ENCODE results near the gene TREML2. TPM values are rescaled to one million over a fixed set of nuclear protein-coding genes. Genes with fewer than 3 reads are reported as not detected.

The TREML2 gene
- total and polyA plus RNA-seq, 2 experiments from 2014 or later = not detected

DNA sequence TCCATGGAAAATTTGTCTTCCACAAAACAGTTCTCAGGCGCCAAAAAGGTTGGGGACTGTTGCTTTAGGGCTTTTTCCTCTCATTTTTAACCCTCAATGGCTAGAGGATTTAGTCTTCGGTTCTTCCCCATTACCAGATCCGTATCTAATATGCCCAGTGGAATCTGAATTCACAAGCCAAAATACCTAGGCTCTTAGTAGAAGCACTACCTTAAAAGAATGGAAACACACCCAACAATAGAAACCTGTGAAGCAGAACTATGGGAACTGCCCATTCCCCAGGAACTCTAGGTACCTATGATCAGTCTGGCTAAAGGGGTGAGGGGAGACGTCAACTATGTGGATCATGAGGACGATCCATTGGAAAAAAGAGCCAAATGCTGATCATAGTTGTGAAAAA is 30.3 kb upstream of the TREML2 start:
- TF ChIP-seq EZH2phosphoT487 (IDR thresholded peaks at IDR 0.05; ENCODE audit: insufficient read depth, low read depth) (no peak), EZH2 (IDR thresholded peaks at IDR 0.05; ENCODE audit: insufficient read depth, poor library complexity, severe bottlenecking) (no peak)
- Histone ChIP-seq H3K9ac (no peak overlapping the region), H4K20me1 (ENCODE audit: insufficient read depth) (no peaks in the 10 kb centered on the region), H3F3A (ENCODE audit: insufficient read depth) (no peaks in the 10 kb centered on the region), H3K36me3 (ENCODE audit: low read depth) (no peaks in the 10 kb centered on the region), H2AFZ (no peak overlapping the region), H3K27ac (no peak overlapping the region), H3K79me2 (ENCODE audit: insufficient read depth) (no peaks in the 10 kb centered on the region), H3K4me3 (no peak overlapping the region), H3K27me3 (replicated peaks; ENCODE audit: insufficient read depth) (peaks cover 7% of the 10 kb centered on the region; the same call in 1 of the 2 replicates), H3K4me2 (ENCODE audit: unreplicated experiment) (no peak overlapping the region), H3K4me1 (ENCODE audit: insufficient read depth) (no peaks in the 10 kb centered on the region), H3K9me3 (ENCODE audit: low read depth) (no peaks in the 10 kb centered on the region), H3K9me2 (ENCODE audit: insufficient read depth) (no peaks in the 10 kb centered on the region)
- WGBS, 2 experiments (ENCODE audit: low coverage in 1 of 2, low lambda C conversion rate in 2 of 2, missing lambda C conversion rate in 2 of 2) = 42 to 48% methylated on average over 5 of the region's 5 CpGs
- no peak for DNase-seq
- in situ Hi-C loops (cut with MboI) = no loop called here

DNA sequence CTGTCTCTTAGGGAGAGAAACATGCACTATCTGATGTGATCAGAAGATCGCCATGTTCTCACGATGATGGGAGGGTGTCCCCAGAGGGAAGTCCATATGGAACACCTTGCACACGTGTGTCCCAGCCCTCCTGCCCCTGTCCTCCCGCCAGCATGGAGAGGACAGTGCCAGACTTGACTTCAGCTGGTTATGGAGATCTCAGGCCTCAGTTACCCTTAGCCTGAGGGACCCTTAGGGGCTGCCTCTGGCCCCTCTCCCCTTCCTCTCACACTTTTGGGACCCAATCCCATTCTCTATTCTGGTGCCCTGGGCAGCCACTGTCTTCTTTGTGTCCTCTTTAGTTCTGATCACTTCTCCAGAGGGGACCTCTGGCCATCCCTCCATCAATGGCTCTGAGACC is 28.8 kb upstream of the TREML2 start:
- Histone ChIP-seq H3K9ac (no peak overlapping the region), H3K27ac (no peak overlapping the region), H3K4me3 (no peak overlapping the region), H3K27me3 (replicated peaks; ENCODE audit: insufficient read depth) (peaks cover 4% of the 10 kb centered on the region; the same call in 1 of the 2 replicates), H3K9me2 (ENCODE audit: insufficient read depth) (no peaks in the 10 kb centered on the region), H3F3A (ENCODE audit: insufficient read depth) (no peaks in the 10 kb centered on the region), H3K4me2 (ENCODE audit: unreplicated experiment) (no peak overlapping the region), H3K79me2 (ENCODE audit: insufficient read depth) (no peaks in the 10 kb centered on the region), H3K36me3 (ENCODE audit: low read depth) (no peaks in the 10 kb centered on the region), H3K4me1 (ENCODE audit: insufficient read depth) (no peaks in the 10 kb centered on the region), H4K20me1 (ENCODE audit: insufficient read depth) (no peaks in the 10 kb centered on the region), H3K9me3 (ENCODE audit: low read depth) (no peaks in the 10 kb centered on the region), H2AFZ (no peak overlapping the region)
- no peak for DNase-seq
- WGBS, 2 experiments (ENCODE audit: low coverage in 1 of 2, low lambda C conversion rate in 2 of 2, missing lambda C conversion rate in 2 of 2) = 44 to 45% methylated on average over 4 of the region's 4 CpGs
- in situ Hi-C loops (cut with MboI) = no loop called here
- no peak for TF ChIP-seq EZH2 (IDR thresholded peaks at IDR 0.05; ENCODE audit: insufficient read depth, poor library complexity, severe bottlenecking)
- no peak for TF ChIP-seq EZH2phosphoT487 (IDR thresholded peaks at IDR 0.05; ENCODE audit: insufficient read depth, low read depth)

DNA sequence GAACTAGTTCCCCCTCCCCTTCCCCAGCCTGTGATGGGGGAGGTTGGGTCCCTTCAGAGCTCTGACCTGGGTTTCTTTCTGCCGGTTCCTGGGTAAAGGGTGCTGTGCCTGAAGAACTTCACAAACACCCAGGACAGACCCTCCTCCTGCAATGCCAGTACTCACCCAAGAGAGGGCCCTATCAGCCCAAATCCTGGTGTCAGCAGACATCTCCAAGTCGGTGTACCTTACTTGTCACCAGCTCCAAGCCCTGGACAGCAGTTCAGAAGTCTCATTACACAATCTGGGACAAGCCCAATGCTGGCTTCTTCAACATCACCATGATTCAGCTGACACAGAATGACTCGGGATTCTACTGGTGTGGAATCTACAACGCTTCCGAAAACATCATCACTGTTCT is 27.7 kb upstream of the TREML2 start:
- in situ Hi-C loops (cut with MboI) = no loop called here
- Histone ChIP-seq H3K79me2 (ENCODE audit: insufficient read depth) (no peaks in the 10 kb centered on the region), H4K20me1 (ENCODE audit: insufficient read depth) (no peaks in the 10 kb centered on the region), H3K27me3 (replicated peaks; ENCODE audit: insufficient read depth) (peaks cover 4% of the 10 kb centered on the region; the same call in 1 of the 2 replicates), H3K4me3 (no peak overlapping the region), H3K9me3 (ENCODE audit: low read depth) (no peaks in the 10 kb centered on the region), H3F3A (ENCODE audit: insufficient read depth) (no peaks in the 10 kb centered on the region), H3K4me2 (ENCODE audit: unreplicated experiment) (no peak overlapping the region), H2AFZ (no peak overlapping the region), H3K4me1 (ENCODE audit: insufficient read depth) (no peaks in the 10 kb centered on the region), H3K9ac (no peak overlapping the region), H3K9me2 (ENCODE audit: insufficient read depth) (no peaks in the 10 kb centered on the region), H3K36me3 (ENCODE audit: low read depth) (no peaks in the 10 kb centered on the region), H3K27ac (no peak overlapping the region)
- WGBS, 2 experiments (ENCODE audit: low coverage in 1 of 2, low lambda C conversion rate in 2 of 2, missing lambda C conversion rate in 2 of 2) = 45% methylated on average over 5 of the region's 5 CpGs
- DNase-seq = peak; percentile 5
- TF ChIP-seq EZH2 (IDR thresholded peaks at IDR 0.05; ENCODE audit: insufficient read depth, poor library complexity, severe bottlenecking) (no peak), EZH2phosphoT487 (IDR thresholded peaks at IDR 0.05; ENCODE audit: insufficient read depth, low read depth) (no peak)

DNA sequence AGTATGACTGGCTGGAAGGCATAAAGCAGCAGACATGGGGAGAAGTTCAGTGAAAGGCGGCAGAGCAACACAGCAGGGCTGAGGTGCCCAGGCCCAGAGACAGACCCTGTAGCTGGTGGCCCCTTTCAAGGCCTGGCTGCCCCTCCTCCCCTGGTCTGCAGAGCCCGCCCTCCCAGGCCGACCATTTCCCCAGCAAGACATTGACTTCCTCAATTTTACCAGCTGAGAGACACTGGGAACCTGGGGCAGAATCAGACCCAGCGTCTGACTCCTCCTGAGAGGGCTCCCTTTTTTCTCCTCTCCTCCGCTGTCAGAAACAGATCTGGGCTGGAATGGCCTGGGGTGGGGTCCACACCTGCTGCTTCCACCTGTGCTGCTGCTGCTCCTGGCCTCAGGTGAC is 27.1 kb upstream of the TREML2 start, which contains the start of gene TREML4:
TSS of gene TREML4 (plus strand) at position 254 of the 400 bp plus-strand sequence. CDS start at position 333, 79 bp downstream.
- no peaks in the 10 kb centered on the region for H3K9me3 ChIP-seq (ENCODE audit: low read depth)
- no peak within 1 kb of the TSS for H2AFZ ChIP-seq
- H3F3A ChIP-seq (ENCODE audit: insufficient read depth) = no peaks in the 10 kb centered on the region
- 30 to 45% methylated on average over 5 of the region's 5 CpGs for WGBS, 2 experiments (ENCODE audit: low coverage in 1 of 2, low lambda C conversion rate in 2 of 2, missing lambda C conversion rate in 2 of 2)
- H3K27me3 ChIP-seq (replicated peaks; ENCODE audit: insufficient read depth) = peaks cover 4% of the 10 kb centered on the region; the same call in 1 of the 2 replicates
- H3K9ac ChIP-seq = no peak within 1 kb of the TSS
- H3K4me1 ChIP-seq (ENCODE audit: insufficient read depth) = no peaks in the 10 kb centered on the region
- TF ChIP-seq EZH2phosphoT487 (IDR thresholded peaks at IDR 0.05; ENCODE audit: insufficient read depth, low read depth) (no peak), EZH2 (IDR thresholded peaks at IDR 0.05; ENCODE audit: insufficient read depth, poor library complexity, severe bottlenecking) (no peak)
- H3K36me3 ChIP-seq (ENCODE audit: low read depth) = no peaks in the 10 kb centered on the region
- in situ Hi-C loops (cut with MboI) = no loop called here
- H3K79me2 ChIP-seq (ENCODE audit: insufficient read depth) = no peaks in the 10 kb centered on the region
- H3K4me3 ChIP-seq = no peak within 1 kb of the TSS
- no peaks in the 10 kb centered on the region for H4K20me1 ChIP-seq (ENCODE audit: insufficient read depth)
- no peaks in the 10 kb centered on the region for H3K9me2 ChIP-seq (ENCODE audit: insufficient read depth)
- H3K27ac ChIP-seq = no peak within 1 kb of the TSS
- no peak for DNase-seq
- no peak within 1 kb of the TSS for H3K4me2 ChIP-seq (ENCODE audit: unreplicated experiment)

DNA sequence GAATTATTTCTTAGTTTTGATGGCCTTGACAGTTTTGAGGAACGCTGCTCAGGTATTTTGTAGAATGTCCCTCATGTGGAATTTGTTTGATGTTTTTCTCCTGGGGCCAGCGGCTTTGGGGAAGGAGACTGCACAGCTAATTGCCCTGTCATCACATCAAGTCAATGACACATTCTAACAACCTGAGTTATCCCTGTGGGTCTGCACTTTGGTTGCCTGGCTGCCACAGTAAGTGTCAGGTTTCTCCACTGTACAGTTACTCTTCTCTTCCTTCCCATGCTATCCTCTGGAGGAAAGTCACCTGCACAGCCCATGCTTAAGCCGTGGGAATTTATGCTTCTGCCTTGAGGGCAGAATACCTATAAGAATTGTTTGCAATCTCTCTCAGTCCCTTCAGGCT is 25.8 kb upstream of the TREML2 start:
- no peaks in the 10 kb centered on the region for H3K9me2 ChIP-seq (ENCODE audit: insufficient read depth)
- H2AFZ ChIP-seq = no peak overlapping the region
- no peaks in the 10 kb centered on the region for H3K4me1 ChIP-seq (ENCODE audit: insufficient read depth)
- no peaks in the 10 kb centered on the region for H3K36me3 ChIP-seq (ENCODE audit: low read depth)
- H3K79me2 ChIP-seq (ENCODE audit: insufficient read depth) = no peaks in the 10 kb centered on the region
- no peak overlapping the region for H3K4me2 ChIP-seq (ENCODE audit: unreplicated experiment)
- H3K4me3 ChIP-seq = no peak overlapping the region
- H4K20me1 ChIP-seq (ENCODE audit: insufficient read depth) = no peaks in the 10 kb centered on the region
- DNase-seq = no peak
- H3F3A ChIP-seq (ENCODE audit: insufficient read depth) = no peaks in the 10 kb centered on the region
- peaks cover 4% of the 10 kb centered on the region; the same call in 1 of the 2 replicates for H3K27me3 ChIP-seq (replicated peaks; ENCODE audit: insufficient read depth)
- WGBS, 2 experiments (ENCODE audit: low coverage in 1 of 2, low lambda C conversion rate in 2 of 2, missing lambda C conversion rate in 2 of 2) = 2 to 4% methylated on average over 3 of the region's 3 CpGs
- H3K9ac ChIP-seq = no peak overlapping the region
- no peaks in the 10 kb centered on the region for H3K9me3 ChIP-seq (ENCODE audit: low read depth)
- no peak for TF ChIP-seq EZH2phosphoT487 (IDR thresholded peaks at IDR 0.05; ENCODE audit: insufficient read depth, low read depth)
- no peak for TF ChIP-seq EZH2 (IDR thresholded peaks at IDR 0.05; ENCODE audit: insufficient read depth, poor library complexity, severe bottlenecking)
- in situ Hi-C loops (cut with MboI) = no loop called here
- no peak overlapping the region for H3K27ac ChIP-seq

All from GM23248 (cell line).